Fibroblast of villous mesenchyme (primary cell): ENCODE data around the gene KXD1. TPM values are rescaled to one million over a fixed set of nuclear protein-coding genes. Genes with fewer than 3 reads are reported as not detected.

Source experiments
- DNase-seq: peaks from one replicate; pipeline ENCODE4 v3.0.0-alpha.2; 2010; ENCODE audit warnings: low read depth
- H3K4me3 ChIP-seq: 2 replicates; pipeline ENCODE4 v1.5.1; 2011; ENCODE audit warnings: low read depth, mild to moderate bottlenecking, low read length
- total RNA-seq: library from RNA; depleted of rRNA; stranded (reverse); fragments of >200 nt; gene quantifications from 2 replicates; pipeline ENCODE4 v1.2.3, GENCODE V29; 2012
- TF ChIP-seq, protein P1 (sequence below): IDR thresholded peaks from 2 replicates; pipeline ENCODE4 v1.5.1; 2012; ENCODE audit warnings: low read depth, mild to moderate bottlenecking, low read length; ENCODE audit not compliant: insufficient read depth

Gene KXD1
- total RNA-seq, 1 donor: 92.8 TPM

GRCh38 chr19:18523841-18524240 is 33.8 kb upstream of the KXD1 start:
- no peak overlapping the region for H3K4me3 ChIP-seq
- TF ChIP-seq, protein P1, sequence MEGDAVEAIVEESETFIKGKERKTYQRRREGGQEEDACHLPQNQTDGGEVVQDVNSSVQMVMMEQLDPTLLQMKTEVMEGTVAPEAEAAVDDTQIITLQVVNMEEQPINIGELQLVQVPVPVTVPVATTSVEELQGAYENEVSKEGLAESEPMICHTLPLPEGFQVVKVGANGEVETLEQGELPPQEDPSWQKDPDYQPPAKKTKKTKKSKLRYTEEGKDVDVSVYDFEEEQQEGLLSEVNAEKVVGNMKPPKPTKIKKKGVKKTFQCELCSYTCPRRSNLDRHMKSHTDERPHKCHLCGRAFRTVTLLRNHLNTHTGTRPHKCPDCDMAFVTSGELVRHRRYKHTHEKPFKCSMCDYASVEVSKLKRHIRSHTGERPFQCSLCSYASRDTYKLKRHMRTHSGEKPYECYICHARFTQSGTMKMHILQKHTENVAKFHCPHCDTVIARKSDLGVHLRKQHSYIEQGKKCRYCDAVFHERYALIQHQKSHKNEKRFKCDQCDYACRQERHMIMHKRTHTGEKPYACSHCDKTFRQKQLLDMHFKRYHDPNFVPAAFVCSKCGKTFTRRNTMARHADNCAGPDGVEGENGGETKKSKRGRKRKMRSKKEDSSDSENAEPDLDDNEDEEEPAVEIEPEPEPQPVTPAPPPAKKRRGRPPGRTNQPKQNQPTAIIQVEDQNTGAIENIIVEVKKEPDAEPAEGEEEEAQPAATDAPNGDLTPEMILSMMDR: no peak
- DNase-seq: no peak

- TF ChIP-seq, protein P1: no peak
- DNase-seq: no peak
- no peak overlapping the region for H3K4me3 ChIP-seq
Measured at GRCh38 chr19:18526316-18526715, 31.4 kb upstream of the KXD1 start.

- TF ChIP-seq, protein P1: no peak
- H3K4me3 ChIP-seq: no peak overlapping the region
- DNase-seq: no peak
Measured at GRCh38 chr19:18529782-18530181, 27.9 kb upstream of the KXD1 start.

- TF ChIP-seq, protein P1: no peak
- no peak overlapping the region for H3K4me3 ChIP-seq
- no peak for DNase-seq
Measured at GRCh38 chr19:18531485-18531884, 26.2 kb upstream of the KXD1 start.

- no peak overlapping the region for H3K4me3 ChIP-seq
- TF ChIP-seq, protein P1: no peak
- DNase-seq: no peak
Measured at GRCh38 chr19:18532168-18532890, 25.3 kb upstream of the KXD1 start.

- no peak overlapping the region for H3K4me3 ChIP-seq
- DNase-seq: no peak
- TF ChIP-seq, protein P1: no peak
Measured at GRCh38 chr19:18533058-18533457, 24.6 kb upstream of the KXD1 start.

DNA sequence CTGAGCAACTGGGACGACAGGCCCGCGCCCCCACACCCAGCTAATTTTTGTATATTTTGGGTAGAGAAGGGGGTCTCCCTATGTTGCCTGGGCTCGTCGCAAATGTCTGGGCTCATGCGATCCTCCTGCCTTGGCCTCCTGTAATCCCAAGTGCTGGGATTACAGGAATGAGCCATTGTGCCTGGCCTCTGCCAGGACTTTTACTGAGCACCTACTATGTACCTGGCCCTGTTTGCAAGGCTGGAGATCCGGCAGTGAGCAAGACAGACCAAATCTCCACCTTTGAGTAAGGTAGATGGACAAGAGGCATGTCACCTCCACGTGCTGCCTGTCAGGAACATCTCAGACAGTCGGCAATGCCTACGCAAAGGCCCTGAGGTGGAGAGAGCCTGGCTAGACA is 21.2 kb upstream of the KXD1 start:
- TF ChIP-seq, protein P1: no peak

More for the DNA sequence above, 21.2 kb upstream of the KXD1 start:
- no peak for DNase-seq
- no peak overlapping the region for H3K4me3 ChIP-seq
